HEK293 (cell line): ENCODE measurements around the gene CHIA.
A peak's percentile ranks its signal among the peaks of the same experiment; 100 is the strongest.

Source experiments
- CTCF ChIA-PET: fragments of 350-600 bp; formaldehyde crosslinking; extraction: SDS; loops from one replicate; lab custom pipeline; 2021; ENCODE audit warnings: antibody characterized with exemption; lab: Yijun Ruan, JAX
- POLR2A ChIA-PET: fragments of 300-600 bp; formaldehyde crosslinking; extraction: SDS; loops from one replicate; lab custom pipeline; 2020; ENCODE audit warnings: antibody characterized with exemption, inconsistent platforms; lab: Yijun Ruan, JAX
- H3K27ac ChIP-seq: fragments of 200-500 bp; sonication (Bioruptor generic); 2 replicates; pipeline ENCODE4 v1.5.1; 2014; ENCODE audit warnings: low read depth, low read length, control low read depth, inconsistent platforms; ENCODE audit errors: extremely low read depth
- H3K36me3 ChIP-seq, 2 experiments: fragments of 200-500 bp in 1 of 2; sonication (Bioruptor generic) in 1 of 2; 1 replicate in 1 of 2; 2 replicates in 1 of 2; pipeline ENCODE4 v1.5.1; 2014 to 2017; ENCODE audit warnings: inconsistent platforms in 2 of 2, low read length in 2 of 2; ENCODE audit not compliant: control insufficient read depth in 2 of 2, insufficient read depth in 1 of 2
- H3K4me1 ChIP-seq: fragments of 200-500 bp; sonication (Bioruptor generic); 2 replicates; pipeline ENCODE4 v1.5.1; 2014; ENCODE audit warnings: mild to moderate bottlenecking, low read length, inconsistent platforms; ENCODE audit not compliant: control insufficient read depth, insufficient read depth
- H3K4me3 ChIP-seq: 2 replicates; pipeline ENCODE4 v1.5.1; 2011; ENCODE audit warnings: low read depth, mild to moderate bottlenecking, control low read depth, low read length, moderate library complexity
- H3K9me3 ChIP-seq: fragments of 200-500 bp; sonication (Bioruptor generic); 2 replicates; pipeline ENCODE4 v1.5.1; 2014; ENCODE audit warnings: low read depth, low read length, inconsistent platforms; ENCODE audit not compliant: control insufficient read depth, insufficient read depth
- CTCF ChIP-seq: fragments of 450-650 bp; formaldehyde crosslinking; IDR thresholded peaks from 2 replicates; pipeline ENCODE4 v1.5.1; 2016; ENCODE audit warnings: missing biosample characterization, missing genetic modification characterization
- GFI1B ChIP-seq: fragments of 450-650 bp; formaldehyde crosslinking; IDR thresholded peaks from 2 replicates; pipeline ENCODE4 v1.5.1; 2016; ENCODE audit warnings: missing biosample characterization, missing genetic modification characterization
- GLIS1 ChIP-seq: fragments of 450-650 bp; formaldehyde crosslinking; IDR thresholded peaks from 2 replicates; pipeline ENCODE4 v1.5.1; 2016; ENCODE audit warnings: missing biosample characterization, missing genetic modification characterization
- GLIS2 ChIP-seq: fragments of 450-650 bp; formaldehyde crosslinking; IDR thresholded peaks from 2 replicates; pipeline ENCODE4 v1.5.1; 2016; ENCODE audit warnings: missing biosample characterization, missing genetic modification characterization
- KLF1 ChIP-seq: fragments of 450-650 bp; formaldehyde crosslinking; IDR thresholded peaks from 2 replicates; pipeline ENCODE4 v1.5.1; 2016; ENCODE audit warnings: missing biosample characterization, missing genetic modification characterization
- KLF7 ChIP-seq: fragments of 450-650 bp; formaldehyde crosslinking; IDR thresholded peaks from 2 replicates; pipeline ENCODE4 v1.5.1; 2016; ENCODE audit warnings: missing biosample characterization, missing genetic modification characterization, borderline replicate concordance
- KLF8 ChIP-seq: fragments of 450-650 bp; formaldehyde crosslinking; IDR thresholded peaks from 2 replicates; pipeline ENCODE4 v1.5.1; 2016; ENCODE audit warnings: missing biosample characterization, missing genetic modification characterization
- PATZ1 ChIP-seq: fragments of 450-650 bp; formaldehyde crosslinking; IDR thresholded peaks from 2 replicates; pipeline ENCODE4 v1.5.1; 2016; ENCODE audit warnings: missing biosample characterization, missing genetic modification characterization
- PBX3 ChIP-seq: sonication (generic); formaldehyde crosslinking; IDR thresholded peaks from 2 replicates; pipeline ENCODE4 v1.8.1; 2022; ENCODE audit warnings: mild to moderate bottlenecking, moderate library complexity, missing genetic modification reagents
- REST ChIP-seq: fragments of 450-650 bp; formaldehyde crosslinking; IDR thresholded peaks from 2 replicates; pipeline ENCODE4 v1.5.1; 2016; ENCODE audit warnings: missing biosample characterization, missing genetic modification characterization
- SP3 ChIP-seq: fragments of 450-650 bp; formaldehyde crosslinking; IDR thresholded peaks from 2 replicates; pipeline ENCODE4 v1.5.1; 2016; ENCODE audit warnings: missing biosample characterization, missing genetic modification characterization
- TRIM28 ChIP-seq: IDR thresholded peaks from 2 replicates; pipeline ENCODE4 v1.6.1; 2011; ENCODE audit warnings: low read length, control low read depth, borderline replicate concordance
- ZBTB17 ChIP-seq: fragments of 450-650 bp; formaldehyde crosslinking; IDR thresholded peaks from 2 replicates; pipeline ENCODE4 v1.5.1; 2016; ENCODE audit warnings: missing biosample characterization, missing genetic modification characterization
- ZBTB20 ChIP-seq: fragments of 450-650 bp; formaldehyde crosslinking; IDR thresholded peaks from 2 replicates; pipeline ENCODE4 v1.5.1; 2016; ENCODE audit warnings: missing biosample characterization, missing genetic modification characterization
- ZBTB26 ChIP-seq: fragments of 450-650 bp; formaldehyde crosslinking; optimal IDR thresholded peaks from 2 replicates; pipeline ENCODE3; 2016; ENCODE audit warnings: missing biosample characterization, mild to moderate bottlenecking, missing genetic modification characterization
- ZBTB48 ChIP-seq: fragments of 450-650 bp; formaldehyde crosslinking; IDR thresholded peaks from 2 replicates; pipeline ENCODE4 v1.5.1; 2016; ENCODE audit warnings: missing biosample characterization, missing genetic modification characterization
- ZBTB8A ChIP-seq: fragments of 450-650 bp; formaldehyde crosslinking; IDR thresholded peaks from 2 replicates; pipeline ENCODE4 v1.5.1; 2016; ENCODE audit warnings: missing biosample characterization, missing genetic modification characterization
- ZNF239 ChIP-seq: fragments of 450-650 bp; formaldehyde crosslinking; IDR thresholded peaks from 2 replicates; pipeline ENCODE4 v1.5.1; 2016; ENCODE audit warnings: missing biosample characterization, missing genetic modification characterization
- ZNF335 ChIP-seq: fragments of 450-650 bp; formaldehyde crosslinking; conservative IDR thresholded peaks from 2 replicates; pipeline ENCODE4 v1.5.1; 2016; ENCODE audit warnings: missing biosample characterization, missing genetic modification characterization
- ZNF341 ChIP-seq: fragments of 450-650 bp; formaldehyde crosslinking; IDR thresholded peaks from 2 replicates; pipeline ENCODE4; 2016; ENCODE audit warnings: low read depth, missing biosample characterization, missing genetic modification characterization
- ZNF398 ChIP-seq: fragments of 450-650 bp; formaldehyde crosslinking; IDR thresholded peaks from 2 replicates; pipeline ENCODE4 v1.5.1; 2017; ENCODE audit warnings: missing biosample characterization, missing genetic modification characterization
- ZNF561 ChIP-seq: fragments of 450-650 bp; IDR thresholded peaks from 2 replicates; pipeline ENCODE4 v1.5.1; 2018; ENCODE audit warnings: missing biosample characterization, missing genetic modification characterization, borderline replicate concordance
- ZNF792 ChIP-seq: fragments of 450-650 bp; formaldehyde crosslinking; IDR thresholded peaks from 2 replicates; pipeline ENCODE4 v1.5.1; 2016; ENCODE audit warnings: missing biosample characterization, missing genetic modification characterization
- ZNF837 ChIP-seq: fragments of 450-650 bp; formaldehyde crosslinking; IDR thresholded peaks from 2 replicates; pipeline ENCODE4 v1.5.1; 2016; ENCODE audit warnings: missing biosample characterization, missing genetic modification characterization
- ZXDB ChIP-seq: fragments of 450-650 bp; formaldehyde crosslinking; IDR thresholded peaks from 2 replicates; pipeline ENCODE4 v1.5.1; 2016; ENCODE audit warnings: missing biosample characterization, missing genetic modification characterization

Gene CHIA

GRCh38 chr1:111346089-111346885, 55.6 kb downstream of the CHIA start:
- POLR2A ChIA-PET: interaction anchor here (0.5 kb wide), 1 partner anchor 1160 kb away, joined by 4 read pairs; no protein-coding TSS in a partner anchor
- no peaks in the 10 kb centered on the region for H3K4me1 ChIP-seq
- peak overlapping the region; percentile 69 for H3K4me3 ChIP-seq
- H3K36me3 ChIP-seq: no peaks in the 10 kb centered on the region
- H3K27ac ChIP-seq: peak overlapping the region; percentile 20; the same call in 1 of the 2 replicates
- H3K9me3 ChIP-seq: no peaks in the 10 kb centered on the region
- CTCF ChIA-PET: interaction anchor here (0.7 kb wide), 2 partner anchors 12 to 36 kb away, joined by 5 read pairs; no protein-coding TSS in a partner anchor
- TF ChIP-seq GLIS1 (tag by site-specific recombination): peak; percentile 33; the same call in 1 of the 2 replicates
- TF ChIP-seq PBX3 (CRISPR knock-in tag): no peak
- TF ChIP-seq ZNF335 (tag by site-specific recombination): peak; percentile 70
- TF ChIP-seq ZBTB20 (tag by site-specific recombination): peak; percentile 77; the same call in 1 of the 2 replicates
- TF ChIP-seq TRIM28: peak; percentile 45; the same call in 1 of the 2 replicates
- peak; percentile 83; the same call in 1 of the 2 replicates for TF ChIP-seq KLF7 (tag by site-specific recombination)
- TF ChIP-seq CTCF (tag by site-specific recombination): peak; percentile 65; the same call in 1 of the 2 replicates
- TF ChIP-seq ZNF561 (tag by site-specific recombination): 0 out of 2 replicates have a peak, but pooled peaks have one; percentile 19
- TF ChIP-seq ZNF341 (tag by site-specific recombination): peak; percentile 70
- TF ChIP-seq KLF8: peak; percentile 31; the same call in 1 of the 2 replicates
- TF ChIP-seq ZBTB17 (tag by site-specific recombination): peak; percentile 57
- TF ChIP-seq ZNF239: no peak
- TF ChIP-seq GLIS2 (tag by site-specific recombination): peak; percentile 83
- TF ChIP-seq REST (tag by site-specific recombination): no peak
- TF ChIP-seq ZNF792 (tag by site-specific recombination): no peak
- TF ChIP-seq ZBTB8A (tag by site-specific recombination): peak; percentile 45
- TF ChIP-seq ZNF398 (tag by site-specific recombination): 0 out of 2 replicates have a peak, but pooled peaks have one; percentile 21
- peak; percentile 74 for TF ChIP-seq PATZ1 (tag by site-specific recombination)
- peak; percentile 68 for TF ChIP-seq SP3 (tag by site-specific recombination)
- no peak for TF ChIP-seq GFI1B (tag by site-specific recombination)
- peak; percentile 76 for TF ChIP-seq KLF1 (tag by site-specific recombination)
- peak; percentile 32 for TF ChIP-seq ZBTB26 (tag by site-specific recombination)
- TF ChIP-seq ZXDB (tag by site-specific recombination): peak; percentile 68; the same call in 1 of the 2 replicates
- no peak for TF ChIP-seq ZNF837 (tag by site-specific recombination)
- TF ChIP-seq ZBTB48: peak; percentile 49; the same call in 1 of the 2 replicates
